ENCODE results near the gene TRPC6.

GRCh38 chr11:101510591-101510990 lies 73.2 kb downstream of the TRPC6 start:
- no peak for TF ChIP-seq CTCF (IDR thresholded peaks at IDR 0.05; ENCODE audit: low read length)
- TF ChIP-seq EZH2 (IDR thresholded peaks at IDR 0.05; ENCODE audit: borderline replicate concordance, low read length) = no peak

Measured in OCI-LY1 (cell line).